T-cell (primary cell): ENCODE results near the gene ARHGEF11. TPM values are rescaled to one million over a fixed set of nuclear protein-coding genes. Genes with fewer than 3 reads are reported as not detected.

ENCODE experiments used
- ATAC-seq, 4 experiments: fragments of 200-7000 bp in 3 of 4; fragments of 150-1000 bp in 1 of 4; cut with Tn5 transposase; replicated peaks in 1 of 4; 1 replicate in 3 of 4; 2 replicates in 1 of 4; pipeline ENCODE4 v1.10.0; 2021; ENCODE audit warnings: moderate library complexity in 3 of 4, mild to moderate bottlenecking in 2 of 4, moderate number of reproducible peaks in 1 of 4
- CTCF ChIA-PET, 2 donors: fragments of 300-600 bp; sonication (Branson Sonifier 250); formaldehyde crosslinking; loops; one replicate each; lab custom pipeline; 2022; ENCODE audit warnings: antibody characterized with exemption in 2 of 2; lab: Charles Lee
- POLR2A ChIA-PET, 2 donors: fragments of 300-600 bp; sonication (Branson Sonifier 250); formaldehyde crosslinking; loops; one replicate each; lab custom pipeline; 2022; ENCODE audit warnings: antibody characterized with exemption in 2 of 2; lab: Charles Lee
- DNase-seq, 35 experiments: peaks; one replicate each; pipeline versions ENCODE4 v3.0.0 to v3.0.0-alpha.2; 2013 to 2023
- H3K27ac ChIP-seq: one replicate; pipeline ENCODE4 v1.5.1; 2013; ENCODE audit warnings: low read length
- H3K27me3 ChIP-seq, 2 experiments: replicated peaks in 1 of 2; 1 replicate in 1 of 2; 2 replicates in 1 of 2; pipeline versions ENCODE4 v1.6.1 to v1.7.0; 2013; ENCODE audit warnings: low read length in 1 of 2, mixed read lengths in 1 of 2; ENCODE audit not compliant: control insufficient read depth in 2 of 2, insufficient read depth in 2 of 2; ENCODE audit errors: extremely low read depth in 1 of 2
- H3K36me3 ChIP-seq, 2 donors: 1 replicate in 1 of 2; 2 replicates in 1 of 2; pipeline versions ENCODE4 v1.6.1 to v1.7.0; 2013; ENCODE audit warnings: low read length in 1 of 2; ENCODE audit not compliant: control insufficient read depth in 2 of 2, insufficient read depth in 1 of 2; ENCODE audit errors: extremely low read depth in 1 of 2
- H3K4me1 ChIP-seq, 2 experiments: 1 replicate in 1 of 2; 2 replicates in 1 of 2; pipeline versions ENCODE4 v1.6.1 to v1.7.0; 2013; ENCODE audit warnings: low read length in 2 of 2, mixed read lengths in 1 of 2; ENCODE audit not compliant: insufficient read depth in 2 of 2, control insufficient read depth in 1 of 2; ENCODE audit errors: extremely low read depth in 1 of 2
- H3K4me3 ChIP-seq, 2 donors: 1 replicate in 1 of 2; 2 replicates in 1 of 2; pipeline versions ENCODE4 v1.5.1 to v1.7.0; 2013; ENCODE audit warnings: mild to moderate bottlenecking in 2 of 2, low read length in 1 of 2, moderate library complexity in 1 of 2; ENCODE audit not compliant: control insufficient read depth in 1 of 2; ENCODE audit errors: extremely low read depth in 1 of 2
- H3K9me3 ChIP-seq: 2 replicates; pipeline ENCODE4 v1.7.0; 2013
- H3K27ac Mint-ChIP-seq, 2 donors: one replicate each; pipeline ENCODE4 v1.8.0; 2020 to 2021; ENCODE audit warnings: mild to moderate bottlenecking in 2 of 2, mixed read lengths in 2 of 2
- H3K27me3 Mint-ChIP-seq, 2 donors: one replicate each; pipeline ENCODE4 v1.8.0; 2021 to 2022; ENCODE audit warnings: mixed read lengths in 2 of 2
- H3K36me3 Mint-ChIP-seq: one replicate; pipeline ENCODE4 v1.8.0; 2021; ENCODE audit warnings: mixed read lengths
- H3K4me1 Mint-ChIP-seq, 3 donors: one replicate each; pipeline ENCODE4 v1.8.0; 2020 to 2022; ENCODE audit warnings: mixed read lengths in 3 of 3, mild to moderate bottlenecking in 1 of 3
- H3K4me3 Mint-ChIP-seq, 3 donors: one replicate each; pipeline ENCODE4 v1.8.0; 2020 to 2022; ENCODE audit warnings: mild to moderate bottlenecking in 3 of 3, mixed read lengths in 3 of 3, moderate library complexity in 3 of 3
- H3K9me3 Mint-ChIP-seq, 3 donors: one replicate each; pipeline ENCODE4 v1.8.0; 2020 to 2022; ENCODE audit warnings: mixed read lengths in 3 of 3
- WGBS: methylation state at CpG from one replicate; pipeline ENCODE4 v1.1.5; 2013; ENCODE audit warnings: missing lambda C conversion rate; ENCODE audit not compliant: insufficient coverage; 5-methylcytosine and 5-hydroxymethylcytosine counted together
- total RNA-seq, 35 experiments: library from RNA in 6 of 35; stranded (reverse) in 6 of 35; fragments of 120-200 nt in 1 of 35; gene quantifications; one replicate each; pipeline versions ENCODE4 v1.2.1 to v1.2.4 and lab custom pipeline; 2013 to 2026

Gene ARHGEF11
- total RNA-seq (10 to 100 TPM; 20.7 to 34.6 (median 34.1) TPM), total RNA-seq (lab: John Stamatoyannopoulos, UW) (2.4 to 83.5 (median 27.8) reads per million in 29 experiments)
- total RNA-seq (2013) = 25.0 TPM

- no peaks in the 10 kb centered on the region for H3K9me3 Mint-ChIP-seq
- WGBS = under 1% methylated on average over 109 of the region's 120 CpGs
- peaks cover 4 to 38% of the 10 kb centered on the region in 2 experiments for H3K27me3 ChIP-seq
Observed at GRCh38 chr1:157045250-157046218, at the start of gene ARHGEF11. Gene ARHGEF11 (minus strand): TSS chr1:157045742. CDS start chr1:157044330, 1,412 bp downstream.

GRCh38 chr1:157095091-157095490, 49.5 kb upstream of the ARHGEF11 start:
- Histone ChIP-seq H3K36me3 (no peaks in the 10 kb centered on the region), H3K27ac (no peak overlapping the region), H3K4me3 (no peak overlapping the region), H3K27me3 (peaks cover 0 to 16% of the 10 kb centered on the region in 2 experiments), H3K4me1 (peaks cover 0 to 4% of the 10 kb centered on the region in 2 experiments), H3K9me3 (no peaks in the 10 kb centered on the region)
- no peak overlapping the region for H3K4me3 Mint-ChIP-seq
- POLR2A ChIA-PET = no interaction called here
- H3K36me3 Mint-ChIP-seq = no peaks in the 10 kb centered on the region
- 100% methylated on average over 1 of the region's 4 CpGs for WGBS
- peaks cover 0 to 3% (median 3%) of the 10 kb centered on the region in 3 donors for H3K4me1 Mint-ChIP-seq
- H3K9me3 Mint-ChIP-seq = no peaks in the 10 kb centered on the region
- no peak overlapping the region for H3K27ac Mint-ChIP-seq
- ATAC-seq (no peak), DNase-seq (no peak)
- CTCF ChIA-PET = interaction anchor here (0.9 to 1.7 kb wide), 2 partner anchors 62 kb away, joined by 4 to 8 read pairs; no protein-coding TSS in a partner anchor
- H3K27me3 Mint-ChIP-seq = peaks cover 0 to under 1% of the 10 kb centered on the region in 2 donors

More at GRCh38 chr1:157045250-157046218, at the start of gene ARHGEF11:
- peak within 1 kb of the TSS; percentile 27 to 49 for H3K4me3 ChIP-seq
- ChIA-PET POLR2A (no interaction called here), CTCF (no interaction called here)
- H3K9me3 ChIP-seq = no peaks in the 10 kb centered on the region
- ATAC-seq (peak; percentile 32 to 58 (median 46)), DNase-seq (peak in 9 of 35 experiments; percentile 1 to 33 (median 7))
- H3K4me1 ChIP-seq = peaks cover 2 to 12% of the 10 kb centered on the region in 2 experiments
- no peaks in the 10 kb centered on the region for H3K36me3 ChIP-seq
- Mint-ChIP-seq H3K4me3 (peak within 1 kb of the TSS; percentile 78 to 92 (median 90)), H3K27ac (peak within 1 kb of the TSS in 1 of 2 donors; percentile 68), H3K27me3 (peaks cover 61 to 69% of the 10 kb centered on the region in 2 donors), H3K36me3 (no peaks in the 10 kb centered on the region), H3K4me1 (peaks cover 12 to 15% (median 13%) of the 10 kb centered on the region in 3 donors)
- no peak within 1 kb of the TSS for H3K27ac ChIP-seq

GRCh38 chr1:157092831-157093230, 47.3 kb upstream of the ARHGEF11 start:
- POLR2A ChIA-PET = no interaction called here
- Mint-ChIP-seq H3K27me3 (peaks cover 0 to 2% of the 10 kb centered on the region in 2 donors), H3K36me3 (no peaks in the 10 kb centered on the region), H3K9me3 (no peaks in the 10 kb centered on the region), H3K4me1 (peaks cover 0 to 5% (median 4%) of the 10 kb centered on the region in 3 donors), H3K27ac (no peak overlapping the region), H3K4me3 (no peak overlapping the region)
- 96% methylated on average over 3 of the region's 8 CpGs for WGBS
- no peaks in the 10 kb centered on the region for H3K36me3 ChIP-seq
- H3K9me3 ChIP-seq = no peaks in the 10 kb centered on the region
- peaks cover 0 to 24% of the 10 kb centered on the region in 2 experiments for H3K27me3 ChIP-seq
- DNase-seq = no peak
- H3K27ac ChIP-seq = no peak overlapping the region
- no peak overlapping the region for H3K4me3 ChIP-seq
- CTCF ChIA-PET = no interaction called here
- no peak for ATAC-seq
- peaks cover 0 to 6% of the 10 kb centered on the region in 2 experiments for H3K4me1 ChIP-seq

DNA sequence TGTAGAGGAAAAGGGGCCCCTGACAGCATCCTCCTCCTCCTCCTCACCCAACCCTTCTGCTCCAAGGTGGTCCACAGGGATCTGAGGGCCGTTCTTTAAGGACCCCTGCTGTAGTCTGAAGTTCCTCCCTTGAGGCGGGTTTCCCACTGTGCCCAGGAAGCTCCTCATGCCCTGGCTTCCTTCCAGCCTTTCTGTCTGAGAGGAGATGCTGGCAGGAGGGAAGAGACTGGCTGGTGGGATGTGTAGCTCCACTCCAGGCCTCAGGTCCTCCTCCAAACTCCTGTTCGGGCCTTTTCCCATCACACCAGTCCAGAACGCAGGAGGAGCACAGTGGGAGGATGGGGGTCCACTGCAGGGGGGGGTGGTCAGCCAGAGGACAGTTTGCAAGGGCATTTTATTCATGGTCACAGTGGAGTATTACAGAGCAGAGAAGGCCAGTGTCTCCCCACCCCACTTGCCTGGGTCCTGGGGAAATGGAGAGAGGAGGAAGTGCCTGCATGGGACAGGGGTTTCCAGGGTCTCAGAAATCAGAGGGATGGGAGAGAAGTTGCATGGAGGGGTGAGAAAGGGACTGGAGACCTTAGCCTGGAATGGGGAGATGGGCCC, 46.2 kb upstream of the ARHGEF11 start:
- H3K9me3 Mint-ChIP-seq = no peaks in the 10 kb centered on the region
- H3K4me3 ChIP-seq = no peak overlapping the region
- no CpG with 5 or more reads among the region's 4 CpGs for WGBS
- H3K36me3 ChIP-seq = no peaks in the 10 kb centered on the region
- DNase-seq (no peak), ATAC-seq (no peak)
- H3K36me3 Mint-ChIP-seq = no peaks in the 10 kb centered on the region
- H3K4me3 Mint-ChIP-seq = no peak overlapping the region
- ChIA-PET CTCF (interaction anchor here (0.6 to 5.9 kb wide), 3 partner anchors 63 to 69 kb away, joined by 3 to 126 read pairs (median 5); no protein-coding TSS in a partner anchor), POLR2A (no interaction called here)
- H3K27ac Mint-ChIP-seq = no peak overlapping the region
- peaks cover 0 to 6% of the 10 kb centered on the region in 2 experiments for H3K4me1 ChIP-seq
- H3K27me3 Mint-ChIP-seq = peaks cover 0 to 2% of the 10 kb centered on the region in 2 donors
- H3K9me3 ChIP-seq = no peaks in the 10 kb centered on the region
- H3K27ac ChIP-seq = no peak overlapping the region
- peaks cover 0 to 5% (median 4%) of the 10 kb centered on the region in 3 donors for H3K4me1 Mint-ChIP-seq
- peaks cover 0 to 23% of the 10 kb centered on the region in 2 experiments for H3K27me3 ChIP-seq

DNA sequence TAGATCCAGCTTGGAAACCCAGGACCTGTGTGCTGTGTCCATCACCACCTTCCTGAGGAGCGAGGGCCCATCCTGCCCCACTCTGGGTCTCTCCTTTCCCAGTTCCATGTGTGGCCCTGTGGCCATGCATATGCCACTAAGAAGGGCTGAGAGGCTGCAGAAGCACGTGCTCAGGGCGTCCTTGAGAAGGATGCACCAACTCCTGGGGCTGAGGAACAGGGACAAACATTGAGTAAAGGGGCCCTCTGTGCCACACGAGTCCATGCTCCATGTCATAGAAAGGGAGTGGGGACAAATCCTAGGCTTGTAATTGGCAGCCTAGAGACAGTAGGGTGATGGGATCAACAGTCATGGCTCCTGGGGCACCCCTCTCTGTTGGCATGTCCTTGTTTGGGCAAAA, 45.6 kb upstream of the ARHGEF11 start:
- Histone ChIP-seq H3K9me3 (no peaks in the 10 kb centered on the region), H3K27ac (no peak overlapping the region), H3K36me3 (no peaks in the 10 kb centered on the region), H3K27me3 (peaks cover 0 to 21% of the 10 kb centered on the region in 2 experiments), H3K4me3 (no peak overlapping the region), H3K4me1 (peaks cover 0 to 6% of the 10 kb centered on the region in 2 experiments)
- Mint-ChIP-seq H3K27me3 (peaks cover 0 to 2% of the 10 kb centered on the region in 2 donors), H3K9me3 (no peaks in the 10 kb centered on the region), H3K4me1 (peaks cover 0 to 5% (median 4%) of the 10 kb centered on the region in 3 donors), H3K36me3 (no peaks in the 10 kb centered on the region), H3K4me3 (no peak overlapping the region), H3K27ac (no peak overlapping the region)
- ChIA-PET CTCF (interaction anchor here (0.6 to 5.9 kb wide), 6 partner anchors 44 to 69 kb away, joined by 3 to 186 read pairs (median 12); partner anchors contain the start of gene ETV3 (in 1 of the 2)), POLR2A (no interaction called here)
- DNase-seq (no peak), ATAC-seq (no peak)
- 69% methylated on average over 3 of the region's 4 CpGs for WGBS

DNA sequence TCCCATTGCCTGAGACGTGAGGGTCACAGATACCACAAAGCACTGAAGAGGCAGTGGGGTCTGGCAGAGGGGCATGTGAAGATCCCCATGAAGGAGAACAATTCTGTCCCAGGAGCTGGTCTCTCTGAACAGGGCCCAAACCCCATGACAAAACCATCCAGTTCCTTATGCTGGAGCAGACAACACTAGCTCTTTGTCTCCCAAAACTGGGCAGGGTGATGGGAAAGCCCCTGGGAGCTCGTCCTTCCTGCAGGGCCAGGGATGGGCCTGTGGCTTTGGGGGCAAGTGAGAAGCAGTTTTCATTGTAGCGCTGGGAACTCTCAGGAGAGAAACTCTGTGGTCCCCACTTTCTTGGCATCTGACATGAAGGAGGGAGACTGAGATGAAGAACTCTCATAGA, 45.2 kb upstream of the ARHGEF11 start:
- WGBS = no CpG with 5 or more reads among the region's 3 CpGs

More for the DNA sequence above, 45.2 kb upstream of the ARHGEF11 start:
- peaks cover 0 to 5% (median 4%) of the 10 kb centered on the region in 3 donors for H3K4me1 Mint-ChIP-seq
- H3K27ac ChIP-seq = no peak overlapping the region
- no peak overlapping the region for H3K27ac Mint-ChIP-seq
- H3K36me3 Mint-ChIP-seq = no peaks in the 10 kb centered on the region
- H3K27me3 Mint-ChIP-seq = peaks cover 0 to 2% of the 10 kb centered on the region in 2 donors
- ChIA-PET CTCF (interaction anchor here (0.6 to 5.9 kb wide), 6 partner anchors 16 to 70 kb away, joined by 5 to 186 read pairs (median 15); partner anchors contain the start of gene ETV3 (in 1 of the 2)), POLR2A (no interaction called here)
- H3K9me3 Mint-ChIP-seq = no peaks in the 10 kb centered on the region
- DNase-seq (no peak), ATAC-seq (no peak)
- H3K4me3 Mint-ChIP-seq = no peak overlapping the region
- no peak overlapping the region for H3K4me3 ChIP-seq
- peaks cover 0 to 6% of the 10 kb centered on the region in 2 experiments for H3K4me1 ChIP-seq
- H3K9me3 ChIP-seq = no peaks in the 10 kb centered on the region
- peaks cover 0 to 21% of the 10 kb centered on the region in 2 experiments for H3K27me3 ChIP-seq
- H3K36me3 ChIP-seq = no peaks in the 10 kb centered on the region
